ENCODE measurements around the gene PRKCZ. TPM values are rescaled to one million over a fixed set of nuclear protein-coding genes. Genes with fewer than 3 reads are reported as not detected.
A peak's percentile ranks its signal among the peaks of the same experiment; 100 is the strongest.

PRKCZ gene
- total and polyA plus RNA-seq, 11 donors = 12.5 to 20.7 (median 16.5) TPM

DNA sequence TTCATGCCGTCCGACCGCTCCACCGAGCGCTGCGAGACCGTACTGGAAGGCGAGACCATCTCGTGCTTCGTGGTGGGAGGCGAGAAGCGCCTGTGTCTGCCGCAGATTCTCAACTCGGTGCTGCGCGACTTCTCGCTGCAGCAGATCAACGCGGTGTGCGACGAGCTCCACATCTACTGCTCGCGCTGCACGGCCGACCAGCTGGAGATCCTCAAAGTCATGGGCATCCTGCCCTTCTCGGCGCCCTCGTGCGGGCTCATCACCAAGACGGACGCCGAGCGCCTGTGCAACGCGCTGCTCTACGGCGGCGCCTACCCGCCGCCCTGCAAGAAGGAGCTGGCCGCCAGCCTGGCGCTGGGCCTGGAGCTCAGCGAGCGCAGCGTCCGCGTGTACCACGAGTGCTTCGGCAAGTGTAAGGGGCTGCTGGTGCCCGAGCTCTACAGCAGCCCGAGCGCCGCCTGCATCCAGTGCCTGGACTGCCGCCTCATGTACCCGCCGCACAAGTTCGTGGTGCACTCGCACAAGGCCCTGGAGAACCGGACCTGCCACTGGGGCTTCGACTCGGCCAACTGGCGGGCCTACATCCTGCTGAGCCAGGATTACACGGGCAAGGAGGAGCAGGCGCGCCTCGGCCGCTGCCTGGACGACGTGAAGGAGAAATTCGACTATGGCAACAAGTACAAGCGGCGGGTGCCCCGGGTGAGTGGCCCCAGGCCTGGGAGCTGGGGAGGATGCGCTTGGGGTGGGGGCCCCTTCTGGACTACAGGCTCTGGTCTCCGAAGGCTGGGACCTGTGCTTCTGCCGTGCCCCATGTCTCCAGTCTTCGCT lies 179.0 kb downstream of the PRKCZ start:
- H3K4me1 ChIP-seq = peaks cover 11 to 63% (median 48%) of the 10 kb centered on the region in 12 donors
- no peaks in the 10 kb centered on the region for H3K36me3 ChIP-seq
- ATAC-seq = peak; percentile 13 to 30 (median 18)
- peak overlapping the region; percentile 72 to 89 (median 84) for H3K27ac ChIP-seq
- intact Hi-C loops (cut with DNase I) = loop anchor here in 1 of 10 donors (5.0 kb wide), 1 partner anchor 83 kb away; no protein-coding TSS in a partner anchor
- DNase-seq = peak; percentile 70 to 91 (median 81)
- H3K4me3 ChIP-seq = peak overlapping the region; percentile 66 to 92 (median 75)
- H3K27me3 ChIP-seq = no peaks in the 10 kb centered on the region
- TF ChIP-seq, protein P1, sequence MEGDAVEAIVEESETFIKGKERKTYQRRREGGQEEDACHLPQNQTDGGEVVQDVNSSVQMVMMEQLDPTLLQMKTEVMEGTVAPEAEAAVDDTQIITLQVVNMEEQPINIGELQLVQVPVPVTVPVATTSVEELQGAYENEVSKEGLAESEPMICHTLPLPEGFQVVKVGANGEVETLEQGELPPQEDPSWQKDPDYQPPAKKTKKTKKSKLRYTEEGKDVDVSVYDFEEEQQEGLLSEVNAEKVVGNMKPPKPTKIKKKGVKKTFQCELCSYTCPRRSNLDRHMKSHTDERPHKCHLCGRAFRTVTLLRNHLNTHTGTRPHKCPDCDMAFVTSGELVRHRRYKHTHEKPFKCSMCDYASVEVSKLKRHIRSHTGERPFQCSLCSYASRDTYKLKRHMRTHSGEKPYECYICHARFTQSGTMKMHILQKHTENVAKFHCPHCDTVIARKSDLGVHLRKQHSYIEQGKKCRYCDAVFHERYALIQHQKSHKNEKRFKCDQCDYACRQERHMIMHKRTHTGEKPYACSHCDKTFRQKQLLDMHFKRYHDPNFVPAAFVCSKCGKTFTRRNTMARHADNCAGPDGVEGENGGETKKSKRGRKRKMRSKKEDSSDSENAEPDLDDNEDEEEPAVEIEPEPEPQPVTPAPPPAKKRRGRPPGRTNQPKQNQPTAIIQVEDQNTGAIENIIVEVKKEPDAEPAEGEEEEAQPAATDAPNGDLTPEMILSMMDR (IDR thresholded peaks at IDR 0.05) = peak in 3 of 12 donors; percentile 17 to 36 (median 31)
- no peak for TF ChIP-seq POLR2A (IDR thresholded peaks at IDR 0.05)
- H3K9me3 ChIP-seq = no peaks in the 10 kb centered on the region
- 2 to 4% (median 3%) methylated on average over 16 to 77 of the region's 77 CpGs for WGBS, 4 donors

DNA sequence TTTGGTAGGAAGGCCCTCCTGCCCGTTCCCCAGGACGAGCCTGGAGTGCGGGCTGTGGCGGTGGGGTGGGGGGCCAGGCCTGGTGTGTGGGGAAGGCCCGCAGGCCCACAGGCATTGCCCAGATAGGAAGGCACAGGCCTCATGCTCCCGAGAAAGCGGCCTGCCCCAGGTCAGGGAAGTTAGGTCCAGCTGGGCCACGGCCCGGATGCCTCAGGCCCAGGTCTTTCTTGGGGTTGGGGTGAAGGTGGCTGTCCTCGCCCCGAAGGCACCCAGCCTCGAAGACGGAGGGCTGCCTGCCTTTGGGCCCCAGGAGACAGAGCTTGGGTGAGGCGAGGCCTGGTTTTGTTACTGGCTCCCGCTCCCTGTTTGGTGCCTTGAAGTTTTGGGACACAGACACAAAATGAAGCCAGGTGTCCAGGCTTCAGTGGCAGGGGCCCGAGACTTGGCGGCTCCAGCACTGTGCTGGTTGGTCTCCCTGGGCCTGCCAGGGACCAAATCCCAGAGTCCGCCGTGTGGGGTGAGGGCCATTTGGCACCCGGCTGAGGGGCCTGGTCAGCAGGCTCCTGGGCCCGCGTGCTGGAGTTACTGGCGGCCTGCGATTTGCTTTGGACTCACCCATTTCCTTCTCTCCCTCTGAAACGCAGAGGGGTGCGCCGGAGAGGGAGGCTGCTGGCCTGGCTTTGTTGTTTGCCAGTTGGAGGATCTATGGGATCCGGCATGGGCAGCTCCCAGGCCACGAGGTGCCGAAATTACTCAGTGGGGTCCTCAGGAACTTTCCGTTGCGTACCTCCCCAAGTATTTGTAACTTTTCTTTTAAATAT lies 179.9 kb downstream of the PRKCZ start:
- Histone ChIP-seq H3K4me3 (peak overlapping the region; percentile 66 to 92 (median 75)), H3K4me1 (peaks cover 13 to 72% (median 57%) of the 10 kb centered on the region in 12 donors), H3K27ac (peak overlapping the region; percentile 72 to 89 (median 84)), H3K27me3 (no peaks in the 10 kb centered on the region), H3K36me3 (no peaks in the 10 kb centered on the region), H3K9me3 (no peaks in the 10 kb centered on the region)
- DNase-seq (peak in 3 of 5 donors; percentile 48 to 69 (median 59)), ATAC-seq (peak in 1 of 4 donors; percentile 7)
- TF ChIP-seq, protein P1 (IDR thresholded peaks at IDR 0.05) = no peak
- TF ChIP-seq POLR2A (IDR thresholded peaks at IDR 0.05) = no peak
- intact Hi-C loops (cut with DNase I) = loop anchor here in 9 of 10 donors (2.0 to 10.0 kb wide), 8 partner anchors 33 to 85 kb away; no protein-coding TSS in a partner anchor
- WGBS, 4 donors = 8 to 21% (median 15%) methylated on average over 19 to 32 of the region's 32 CpGs

DNA sequence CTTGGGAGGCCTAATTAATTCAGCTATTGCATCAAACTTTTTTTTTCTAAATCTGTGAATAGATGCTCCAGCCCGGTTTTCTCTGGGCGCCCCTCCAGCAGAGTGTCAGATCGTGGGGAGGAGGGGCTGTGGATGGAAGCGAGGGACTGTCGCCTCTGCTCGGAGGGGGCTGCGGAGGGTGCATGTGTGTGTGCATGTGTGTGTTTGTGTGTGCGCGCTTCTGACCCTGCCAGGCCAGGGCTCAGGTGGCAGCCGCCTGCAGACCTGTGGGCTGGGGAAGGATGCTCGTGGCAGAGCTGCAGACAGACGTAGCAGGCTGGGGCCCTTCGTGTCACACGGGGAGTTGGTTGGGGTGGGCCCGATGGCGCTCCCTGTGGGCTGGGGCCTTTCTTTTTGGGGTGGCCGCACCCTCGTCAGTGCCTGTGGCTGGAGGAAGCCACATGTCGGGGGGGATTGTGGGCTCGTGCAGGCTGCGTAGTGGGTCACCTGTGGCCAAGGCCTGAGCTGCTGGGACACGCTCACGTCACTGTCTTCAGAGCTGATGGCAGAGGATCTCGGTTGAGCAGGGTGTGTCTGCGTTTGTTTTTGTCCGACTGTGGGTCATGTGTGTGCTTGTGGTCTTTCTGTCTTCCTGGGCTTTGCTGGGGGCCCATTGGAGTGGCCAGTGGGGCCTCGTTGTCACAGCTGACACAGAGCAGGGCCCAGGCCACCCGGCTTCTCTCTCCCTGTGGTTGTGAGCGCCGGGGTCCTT lies 180.7 kb downstream of the PRKCZ start:
- H3K27me3 ChIP-seq = no peaks in the 10 kb centered on the region
- H3K36me3 ChIP-seq = no peaks in the 10 kb centered on the region
- 9 to 15% (median 13%) methylated on average over 22 to 30 of the region's 30 CpGs for WGBS, 4 donors
- H3K4me3 ChIP-seq = peak overlapping the region; percentile 66 to 92 (median 75)
- H3K9me3 ChIP-seq = no peaks in the 10 kb centered on the region
- H3K4me1 ChIP-seq = peaks cover 16 to 80% (median 65%) of the 10 kb centered on the region in 12 donors
- peak in 2 of 5 donors; percentile 31 to 38 for DNase-seq
- TF ChIP-seq POLR2A (IDR thresholded peaks at IDR 0.05) = no peak
- TF ChIP-seq, protein P1 (IDR thresholded peaks at IDR 0.05) = no peak
- intact Hi-C loops (cut with DNase I) = loop anchor here in 8 of 10 donors (2.0 to 10.0 kb wide), 8 partner anchors 34 to 84 kb away; no protein-coding TSS in a partner anchor
- H3K27ac ChIP-seq = peak overlapping the region; percentile 72 to 89 (median 84)
- ATAC-seq = peak in 2 of 4 donors; percentile 3

Data from heart left ventricle (tissue), 16 donors.